Measurements from ENCODE around the gene ZNF330. TPM values are rescaled to one million over a fixed set of nuclear protein-coding genes. Genes with fewer than 3 reads are reported as not detected.

Gene ZNF330
- total and polyA plus RNA-seq, 10 of the 15 experiments (the other 5 are each of a cell fraction or from before 2014, with no cell fraction given) = 31.3 to 57.6 (median 44.3) TPM

DNA sequence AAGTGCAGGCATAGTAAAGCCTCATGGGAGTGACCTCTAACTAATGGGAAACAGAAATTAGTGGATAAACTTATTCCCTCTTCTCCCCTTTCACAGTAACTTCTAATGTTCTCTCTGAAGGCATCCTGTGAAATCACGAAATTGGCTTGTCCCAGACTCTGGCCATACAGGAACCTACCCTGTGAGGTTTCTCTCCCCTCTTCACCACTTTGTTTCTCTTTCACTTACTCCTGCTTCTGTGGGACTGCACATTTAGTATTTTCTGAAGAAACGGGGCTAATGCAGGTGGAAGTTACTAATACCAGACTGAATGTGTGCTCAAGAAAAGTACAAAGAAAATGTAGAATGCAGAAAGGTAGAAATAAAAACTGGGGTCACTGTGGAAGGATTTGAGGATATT is 20.0 kb downstream of the ZNF330 start:
- no peaks in the 10 kb centered on the region for H3K9me3 ChIP-seq (replicated peaks; ENCODE audit: control insufficient read depth, insufficient read depth, low read length)
- H3K9ac ChIP-seq (ENCODE audit: control insufficient read depth, insufficient read depth, low read length) = no peak overlapping the region
- intact Hi-C loops (cut with micrococcal nuclease; ENCODE audit: unreplicated experiment) = no loop called here
- in situ Hi-C loops (cut with MboI) = no loop called here
- no peak overlapping the region; the same call in 1 of the 2 replicates for H2AFZ ChIP-seq (ENCODE audit: control insufficient read depth, low read depth, low read length)
- no peak overlapping the region for H3K27ac ChIP-seq (ENCODE audit: control insufficient read depth, insufficient read depth)
- 0% methylated on average over 2 of the region's 2 CpGs for WGBS (ENCODE audit: insufficient coverage, insufficient replicate concordance, low lambda C conversion rate, missing lambda C conversion rate)
- CTCF ChIA-PET = no interaction called here
- SMC1A ChIA-PET (ENCODE audit: uncharacterized antibody, unreplicated experiment) = no interaction called here
- no peaks in the 10 kb centered on the region for H3K4me1 ChIP-seq (ENCODE audit: control insufficient read depth, insufficient read depth, low read length)
- no peaks in the 10 kb centered on the region for H3K79me2 ChIP-seq (ENCODE audit: control insufficient read depth, insufficient read depth, low read length)
- ATAC-seq = 0 out of 3 replicates have a peak, but pooled peaks have one; percentile 34
- no peak for FAIRE-seq
- POLR2A ChIA-PET = no interaction called here
- H3K36me3 ChIP-seq (ENCODE audit: control insufficient read depth in 2 of 2, insufficient read depth in 2 of 2, low read length in 1 of 2) = peaks cover 0 to under 1% of the 10 kb centered on the region in 2 experiments; a peak in 1 of 4 replicates
- RAD21 ChIA-PET (ENCODE audit: unreplicated experiment) = no interaction called here
- H3K4me2 ChIP-seq (ENCODE audit: control insufficient read depth, insufficient read depth) = no peak overlapping the region
- H3K4me3 ChIP-seq = no peak overlapping the region
- DNase-seq (ENCODE audit: low read depth, low spot score) = no peak
- no peaks in the 10 kb centered on the region for H3K27me3 ChIP-seq (replicated peaks in 1 of 2; ENCODE audit: control insufficient read depth in 2 of 2, insufficient read depth in 2 of 2, low read length in 1 of 2)
- no TSS peak for BruUV-seq (replicated peaks)
- H4K20me1 ChIP-seq (ENCODE audit: control insufficient read depth, insufficient read depth) = no peaks in the 10 kb centered on the region
- TF ChIP-seq SUZ12 (IDR thresholded peaks at IDR 0.05; ENCODE audit: unreplicated experiment) = no peak
- no peak for TF ChIP-seq YY1 (IDR thresholded peaks at IDR 0.05; ENCODE audit: low read depth, low read length)
- TF ChIP-seq SP1 (IDR thresholded peaks at IDR 0.05; ENCODE audit: low read depth, low read length) = no peak
- no peak for TF ChIP-seq SIX5 (IDR thresholded peaks at IDR 0.05; ENCODE audit: low read depth, low read length, severe bottlenecking)
- TF ChIP-seq, protein P1, sequence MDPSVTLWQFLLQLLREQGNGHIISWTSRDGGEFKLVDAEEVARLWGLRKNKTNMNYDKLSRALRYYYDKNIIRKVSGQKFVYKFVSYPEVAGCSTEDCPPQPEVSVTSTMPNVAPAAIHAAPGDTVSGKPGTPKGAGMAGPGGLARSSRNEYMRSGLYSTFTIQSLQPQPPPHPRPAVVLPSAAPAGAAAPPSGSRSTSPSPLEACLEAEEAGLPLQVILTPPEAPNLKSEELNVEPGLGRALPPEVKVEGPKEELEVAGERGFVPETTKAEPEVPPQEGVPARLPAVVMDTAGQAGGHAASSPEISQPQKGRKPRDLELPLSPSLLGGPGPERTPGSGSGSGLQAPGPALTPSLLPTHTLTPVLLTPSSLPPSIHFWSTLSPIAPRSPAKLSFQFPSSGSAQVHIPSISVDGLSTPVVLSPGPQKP (IDR thresholded peaks at IDR 0.05; ENCODE audit: low read depth, low read length) = no peak
- TF ChIP-seq CREM (IDR thresholded peaks at IDR 0.05; ENCODE audit: low read depth) = no peak

DNA sequence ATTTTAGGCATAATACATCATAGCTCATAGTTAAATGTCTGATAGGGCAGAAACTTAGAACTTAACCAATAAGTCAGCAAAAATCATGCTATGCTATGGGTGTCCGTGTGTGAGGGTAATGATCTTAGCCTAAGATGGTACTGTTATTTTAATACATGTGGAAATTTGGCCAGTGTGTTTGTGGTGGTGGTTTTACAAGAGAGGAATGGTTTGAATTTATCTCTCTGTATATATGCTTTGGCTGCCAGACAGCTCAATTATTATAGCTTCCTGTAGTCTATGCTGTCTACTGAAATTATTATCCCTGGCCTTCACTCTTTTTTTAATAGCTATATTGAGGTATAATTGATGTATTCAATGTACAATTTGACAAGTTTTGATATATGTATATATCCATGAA is 21.3 kb downstream of the ZNF330 start:
- POLR2A ChIA-PET = no interaction called here
- no peak overlapping the region for H3K4me3 ChIP-seq
- WGBS (ENCODE audit: insufficient coverage, insufficient replicate concordance, low lambda C conversion rate, missing lambda C conversion rate) = 0% methylated on average over 1 of the region's 1 CpG
- no peaks in the 10 kb centered on the region for H3K27me3 ChIP-seq (replicated peaks in 1 of 2; ENCODE audit: control insufficient read depth in 2 of 2, insufficient read depth in 2 of 2, low read length in 1 of 2)
- RAD21 ChIA-PET (ENCODE audit: unreplicated experiment) = no interaction called here
- no peak overlapping the region for H3K9ac ChIP-seq (ENCODE audit: control insufficient read depth, insufficient read depth, low read length)
- no peaks in the 10 kb centered on the region for H4K20me1 ChIP-seq (ENCODE audit: control insufficient read depth, insufficient read depth)
- no peak overlapping the region for H2AFZ ChIP-seq (ENCODE audit: control insufficient read depth, low read depth, low read length)
- no peak overlapping the region for H3K27ac ChIP-seq (ENCODE audit: control insufficient read depth, insufficient read depth)
- FAIRE-seq = no peak
- DNase-seq (ENCODE audit: low read depth, low spot score) = no peak
- ATAC-seq = no peak
- intact Hi-C loops (cut with micrococcal nuclease; ENCODE audit: unreplicated experiment) = no loop called here
- H3K79me2 ChIP-seq (ENCODE audit: control insufficient read depth, insufficient read depth, low read length) = no peaks in the 10 kb centered on the region
- TF ChIP-seq, protein P2, sequence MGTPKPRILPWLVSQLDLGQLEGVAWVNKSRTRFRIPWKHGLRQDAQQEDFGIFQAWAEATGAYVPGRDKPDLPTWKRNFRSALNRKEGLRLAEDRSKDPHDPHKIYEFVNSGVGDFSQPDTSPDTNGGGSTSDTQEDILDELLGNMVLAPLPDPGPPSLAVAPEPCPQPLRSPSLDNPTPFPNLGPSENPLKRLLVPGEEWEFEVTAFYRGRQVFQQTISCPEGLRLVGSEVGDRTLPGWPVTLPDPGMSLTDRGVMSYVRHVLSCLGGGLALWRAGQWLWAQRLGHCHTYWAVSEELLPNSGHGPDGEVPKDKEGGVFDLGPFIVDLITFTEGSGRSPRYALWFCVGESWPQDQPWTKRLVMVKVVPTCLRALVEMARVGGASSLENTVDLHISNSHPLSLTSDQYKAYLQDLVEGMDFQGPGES (IDR thresholded peaks at IDR 0.05) = no peak
- TF ChIP-seq, protein P3, sequence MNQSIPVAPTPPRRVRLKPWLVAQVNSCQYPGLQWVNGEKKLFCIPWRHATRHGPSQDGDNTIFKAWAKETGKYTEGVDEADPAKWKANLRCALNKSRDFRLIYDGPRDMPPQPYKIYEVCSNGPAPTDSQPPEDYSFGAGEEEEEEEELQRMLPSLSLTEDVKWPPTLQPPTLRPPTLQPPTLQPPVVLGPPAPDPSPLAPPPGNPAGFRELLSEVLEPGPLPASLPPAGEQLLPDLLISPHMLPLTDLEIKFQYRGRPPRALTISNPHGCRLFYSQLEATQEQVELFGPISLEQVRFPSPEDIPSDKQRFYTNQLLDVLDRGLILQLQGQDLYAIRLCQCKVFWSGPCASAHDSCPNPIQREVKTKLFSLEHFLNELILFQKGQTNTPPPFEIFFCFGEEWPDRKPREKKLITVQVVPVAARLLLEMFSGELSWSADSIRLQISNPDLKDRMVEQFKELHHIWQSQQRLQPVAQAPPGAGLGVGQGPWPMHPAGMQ (IDR thresholded peaks at IDR 0.05; ENCODE audit: borderline replicate concordance) = no peak
- TF ChIP-seq PAX5 (IDR thresholded peaks at IDR 0.05; ENCODE audit: borderline replicate concordance, low read depth, low read length) = no peak
- SMC1A ChIA-PET (ENCODE audit: uncharacterized antibody, unreplicated experiment) = no interaction called here
- H3K4me2 ChIP-seq (ENCODE audit: control insufficient read depth, insufficient read depth) = no peak overlapping the region
- no peaks in the 10 kb centered on the region for H3K9me3 ChIP-seq (replicated peaks; ENCODE audit: control insufficient read depth, insufficient read depth, low read length)
- H3K36me3 ChIP-seq (ENCODE audit: control insufficient read depth in 2 of 2, insufficient read depth in 2 of 2, low read length in 1 of 2) = no peaks in the 10 kb centered on the region
- CTCF ChIA-PET = interaction anchor here (1.1 kb wide), 1 partner anchor 13 kb away, joined by 3 read pairs; no protein-coding TSS in a partner anchor
- H3K4me1 ChIP-seq (ENCODE audit: control insufficient read depth, insufficient read depth, low read length) = no peaks in the 10 kb centered on the region
- no TSS peak for BruUV-seq (replicated peaks)
- in situ Hi-C loops (cut with MboI) = no loop called here

Data from GM12878 (cell line).